Loucy (cell line): ENCODE results near the gene PLEKHG5.
"Not testable (repeated sequence)": the region's sequence is repeated elsewhere in the genome, so short reads cannot be mapped to it uniquely, and the experiment has no call there.

Experiments
- H2AFZ ChIP-seq: fragments of 200-600 bp; sonication (generic); 2 replicates; pipeline ENCODE4 v1.6.0; 2016; ENCODE audit warnings: antibody characterized with exemption, mild to moderate bottlenecking, low read length, moderate library complexity
- H3F3A ChIP-seq: fragments of 200-600 bp; 2 replicates; pipeline ENCODE4 v1.6.0; 2016; ENCODE audit warnings: antibody characterized with exemption, low read depth, mild to moderate bottlenecking
- H3K27me3 ChIP-seq: fragments of 200-600 bp; sonication (generic); 2 replicates; pipeline ENCODE4 v1.6.1; 2014; ENCODE audit warnings: low read length, mild to moderate bottlenecking; ENCODE audit not compliant: insufficient read depth, poor library complexity, severe bottlenecking
- H3K36me3 ChIP-seq: fragments of 200-600 bp; sonication (generic); 2 replicates; pipeline ENCODE4 v1.6.1; 2016; ENCODE audit warnings: low read length; ENCODE audit not compliant: insufficient read depth
- H3K4me1 ChIP-seq: fragments of 200-600 bp; sonication (generic); 2 replicates; pipeline ENCODE4 v1.5.1; 2014; ENCODE audit warnings: low read length, mild to moderate bottlenecking; ENCODE audit not compliant: insufficient read depth, poor library complexity, severe bottlenecking
- H3K4me2 ChIP-seq: fragments of 200-600 bp; sonication (generic); 2 replicates; pipeline ENCODE4 v1.6.0; 2014; ENCODE audit warnings: antibody characterized with exemption, low read length, low read depth, mild to moderate bottlenecking; ENCODE audit not compliant: poor library complexity, severe bottlenecking
- H3K4me3 ChIP-seq: fragments of 200-600 bp; sonication (generic); 2 replicates; pipeline ENCODE4 v1.5.1; 2014; ENCODE audit warnings: low read length, mild to moderate bottlenecking, mixed read lengths; ENCODE audit not compliant: poor library complexity, severe bottlenecking
- H3K79me2 ChIP-seq: fragments of 200-600 bp; sonication (generic); 2 replicates; pipeline ENCODE4 v1.6.1; 2014; ENCODE audit warnings: low read length; ENCODE audit not compliant: insufficient read depth
- H3K9ac ChIP-seq: fragments of 200-600 bp; sonication (generic); 2 replicates; pipeline ENCODE4 v1.6.0; 2014; ENCODE audit warnings: mild to moderate bottlenecking, low read depth, low read length, moderate library complexity; ENCODE audit not compliant: poor library complexity, severe bottlenecking
- H3K9me2 ChIP-seq: fragments of 200-600 bp; sonication (generic); replicated peaks from 2 replicates; pipeline ENCODE4 v1.6.1; 2016; ENCODE audit warnings: low read depth, low read length, mixed read lengths
- H3K9me3 ChIP-seq: fragments of 200-600 bp; sonication (generic); 2 replicates; pipeline ENCODE4 v1.6.1; 2014; ENCODE audit warnings: mild to moderate bottlenecking, antibody characterized with exemption, low read length, low read depth; ENCODE audit not compliant: insufficient read depth
- H4K20me1 ChIP-seq: fragments of 200-600 bp; sonication (generic); 2 replicates; pipeline ENCODE4 v1.6.0; 2014; ENCODE audit warnings: antibody characterized with exemption, low read length, mild to moderate bottlenecking; ENCODE audit not compliant: insufficient read depth, poor library complexity, severe bottlenecking
- CTCF ChIP-seq: fragments of 200-600 bp; sonication (generic); conservative IDR thresholded peaks from 2 replicates; pipeline ENCODE4 v1.5.1; 2014; ENCODE audit warnings: mild to moderate bottlenecking, antibody characterized with exemption, low read length
- EZH2phosphoT487 ChIP-seq: fragments of 200-600 bp; IDR thresholded peaks from 2 replicates; pipeline ENCODE4 v1.6.1; 2018; ENCODE audit warnings: antibody characterized with exemption, mild to moderate bottlenecking, moderate library complexity, borderline replicate concordance

Gene PLEKHG5

GRCh38 chr1:6437012-6437700 lies 54.3 kb downstream of the PLEKHG5 start:
- not testable (repeated sequence) for H3K79me2 ChIP-seq

GRCh38 chr1:6436277-6436676 lies 55.2 kb downstream of the PLEKHG5 start:
- not testable (repeated sequence) for H3K27me3 ChIP-seq, H3K4me1 ChIP-seq, H3K4me3 ChIP-seq, H3K9ac ChIP-seq, H2AFZ ChIP-seq, H4K20me1 ChIP-seq, H3K9me3 ChIP-seq, H3F3A ChIP-seq, H3K9me2 ChIP-seq, H3K79me2 ChIP-seq, H3K4me2 ChIP-seq, H3K36me3 ChIP-seq

More at GRCh38 chr1:6437012-6437700, 54.3 kb downstream of the PLEKHG5 start:
- not testable (repeated sequence) for H3F3A ChIP-seq, H3K4me3 ChIP-seq, H4K20me1 ChIP-seq, H3K36me3 ChIP-seq, H3K27me3 ChIP-seq, H3K4me2 ChIP-seq, H3K9ac ChIP-seq, H3K9me3 ChIP-seq, H3K4me1 ChIP-seq, H3K9me2 ChIP-seq, H2AFZ ChIP-seq
- TF ChIP-seq CTCF, result peak; percentile 41

- TF ChIP-seq CTCF (no peak), EZH2phosphoT487 (no peak)
- H3K27me3 ChIP-seq, result no peaks in the 10 kb centered on the region
Observed at GRCh38 chr1:6435547-6435946, 55.9 kb downstream of the PLEKHG5 start.

GRCh38 chr1:6435129-6435528 lies 56.3 kb downstream of the PLEKHG5 start:
- Histone ChIP-seq H3K36me3 (no peaks in the 10 kb centered on the region), H4K20me1 (no peaks in the 10 kb centered on the region), H2AFZ (no peak overlapping the region), H3K9me2 (no peaks in the 10 kb centered on the region), H3F3A (no peaks in the 10 kb centered on the region), H3K9me3 (no peaks in the 10 kb centered on the region), H3K4me3 (no peak overlapping the region), H3K4me1 (no peaks in the 10 kb centered on the region), H3K9ac (no peak overlapping the region), H3K4me2 (no peak overlapping the region), H3K27me3 (no peaks in the 10 kb centered on the region), H3K79me2 (no peaks in the 10 kb centered on the region)
- no peak for TF ChIP-seq EZH2phosphoT487

More at GRCh38 chr1:6435547-6435946, 55.9 kb downstream of the PLEKHG5 start:
- H4K20me1 ChIP-seq, result no peaks in the 10 kb centered on the region
- no peak overlapping the region for H3K4me3 ChIP-seq
- H3K9me3 ChIP-seq, result no peaks in the 10 kb centered on the region
- H3K9me2 ChIP-seq, result no peaks in the 10 kb centered on the region
- no peaks in the 10 kb centered on the region for H3K79me2 ChIP-seq
- H3F3A ChIP-seq, result no peaks in the 10 kb centered on the region
- no peaks in the 10 kb centered on the region for H3K36me3 ChIP-seq
- no peak overlapping the region for H2AFZ ChIP-seq
- H3K9ac ChIP-seq, result no peak overlapping the region
- H3K4me1 ChIP-seq, result no peaks in the 10 kb centered on the region
- no peak overlapping the region for H3K4me2 ChIP-seq
